VCaP (cell line): ENCODE data around the gene TCTN1.
"Not testable (repeated sequence)": the region's sequence is repeated elsewhere in the genome, so short reads cannot be mapped to it uniquely, and the experiment has no call there.

Source experiments
- H3K27ac ChIP-seq: fragments of 450-650 bp; 2 replicates; pipeline ENCODE4 v1.5.1; 2017
- TF ChIP-seq, protein P1 (sequence below): fragments of 450-650 bp; conservative IDR thresholded peaks from 2 replicates; pipeline ENCODE4 v1.5.1; 2017; ENCODE audit warnings: mild to moderate bottlenecking, moderate library complexity

TCTN1 gene

DNA sequence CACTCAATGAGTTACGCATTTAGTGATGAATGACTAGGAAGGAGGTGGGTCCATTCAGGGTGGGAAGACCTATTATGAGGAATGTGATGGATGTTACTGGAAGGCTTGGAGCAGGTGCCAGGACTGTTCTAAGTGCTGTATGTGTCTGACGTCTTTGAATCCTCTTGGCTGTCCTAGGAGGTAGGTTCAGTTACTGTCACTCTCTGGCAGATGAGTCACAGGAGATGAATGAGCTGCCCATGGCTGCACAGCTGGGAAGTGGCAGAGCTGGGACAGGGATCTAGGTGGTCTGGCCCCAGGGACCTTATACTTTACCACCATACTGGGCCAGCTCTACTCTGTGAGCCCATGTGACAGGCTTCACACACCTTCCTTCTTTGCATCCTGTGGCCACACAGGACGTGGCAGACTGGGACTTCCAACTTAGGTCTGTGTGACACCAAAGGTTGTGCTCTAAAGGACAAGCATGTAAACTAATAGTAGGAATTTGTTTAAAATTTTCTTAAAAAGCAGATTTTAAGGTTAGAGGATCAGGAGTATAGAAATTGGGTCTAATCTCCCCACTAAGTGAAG is 24.0 kb downstream of the TCTN1 start:
- no peak overlapping the region for H3K27ac ChIP-seq
- TF ChIP-seq, protein P1, sequence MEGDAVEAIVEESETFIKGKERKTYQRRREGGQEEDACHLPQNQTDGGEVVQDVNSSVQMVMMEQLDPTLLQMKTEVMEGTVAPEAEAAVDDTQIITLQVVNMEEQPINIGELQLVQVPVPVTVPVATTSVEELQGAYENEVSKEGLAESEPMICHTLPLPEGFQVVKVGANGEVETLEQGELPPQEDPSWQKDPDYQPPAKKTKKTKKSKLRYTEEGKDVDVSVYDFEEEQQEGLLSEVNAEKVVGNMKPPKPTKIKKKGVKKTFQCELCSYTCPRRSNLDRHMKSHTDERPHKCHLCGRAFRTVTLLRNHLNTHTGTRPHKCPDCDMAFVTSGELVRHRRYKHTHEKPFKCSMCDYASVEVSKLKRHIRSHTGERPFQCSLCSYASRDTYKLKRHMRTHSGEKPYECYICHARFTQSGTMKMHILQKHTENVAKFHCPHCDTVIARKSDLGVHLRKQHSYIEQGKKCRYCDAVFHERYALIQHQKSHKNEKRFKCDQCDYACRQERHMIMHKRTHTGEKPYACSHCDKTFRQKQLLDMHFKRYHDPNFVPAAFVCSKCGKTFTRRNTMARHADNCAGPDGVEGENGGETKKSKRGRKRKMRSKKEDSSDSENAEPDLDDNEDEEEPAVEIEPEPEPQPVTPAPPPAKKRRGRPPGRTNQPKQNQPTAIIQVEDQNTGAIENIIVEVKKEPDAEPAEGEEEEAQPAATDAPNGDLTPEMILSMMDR, result no peak

DNA sequence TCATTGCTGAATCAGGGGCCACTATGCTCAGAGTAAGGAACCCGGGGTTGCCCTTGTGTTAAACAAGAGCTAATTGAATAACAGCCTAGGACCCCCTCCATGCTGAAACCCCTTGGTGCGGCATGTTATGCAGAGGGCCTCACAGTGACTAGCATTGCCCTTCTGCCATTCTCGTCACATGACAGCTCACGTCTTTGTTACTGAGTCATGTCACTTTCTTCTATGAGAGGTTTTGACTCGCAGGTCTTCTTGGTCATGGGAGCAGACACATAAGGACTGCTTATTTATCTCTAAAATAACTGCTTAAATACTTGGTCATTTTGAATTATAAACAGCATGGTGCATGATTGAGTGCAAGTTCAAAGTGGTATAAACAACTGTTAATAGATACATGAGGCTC is 24.9 kb downstream of the TCTN1 start:
- TF ChIP-seq, protein P1, result no peak
- H3K27ac ChIP-seq, result no peak overlapping the region

DNA sequence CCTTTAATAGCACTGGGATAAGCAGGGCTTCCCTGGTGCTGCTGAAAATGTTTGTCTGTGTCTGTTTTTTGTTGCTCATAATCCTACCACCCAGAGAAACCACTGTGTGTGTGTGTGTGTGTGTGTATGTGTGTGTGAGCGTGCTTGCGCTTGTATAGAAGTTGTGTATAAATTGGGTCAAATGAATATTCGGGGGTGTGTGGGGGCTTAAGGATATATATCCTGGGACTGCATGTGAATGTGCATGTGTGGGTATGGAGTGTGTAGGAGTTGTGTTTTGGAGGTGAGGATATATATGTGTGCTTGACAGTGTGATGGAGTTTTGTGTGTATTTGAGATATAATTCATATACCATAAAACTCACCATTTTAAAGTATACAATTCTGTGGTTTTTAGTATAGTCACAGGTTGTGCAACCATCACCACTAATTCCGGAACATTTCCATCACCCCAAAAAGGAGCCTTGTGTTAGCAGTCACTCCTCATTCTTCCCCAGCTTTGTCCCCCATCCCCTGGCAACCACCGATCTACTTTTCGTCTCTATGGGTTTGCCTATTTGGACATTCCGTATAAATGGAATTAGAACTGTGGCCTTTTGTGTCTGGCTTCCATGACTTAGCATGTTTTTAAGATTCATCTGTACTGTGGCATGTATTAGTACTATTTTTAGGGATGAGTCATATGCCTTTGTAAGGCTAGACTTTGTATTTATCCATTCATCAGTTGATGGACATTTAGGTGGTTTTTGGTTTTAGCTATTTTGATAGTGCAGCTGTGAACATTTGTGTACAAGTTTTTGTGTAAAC is 25.6 kb downstream of the TCTN1 start:
- H3K27ac ChIP-seq, result no peak overlapping the region
- TF ChIP-seq, protein P1, result no peak

DNA sequence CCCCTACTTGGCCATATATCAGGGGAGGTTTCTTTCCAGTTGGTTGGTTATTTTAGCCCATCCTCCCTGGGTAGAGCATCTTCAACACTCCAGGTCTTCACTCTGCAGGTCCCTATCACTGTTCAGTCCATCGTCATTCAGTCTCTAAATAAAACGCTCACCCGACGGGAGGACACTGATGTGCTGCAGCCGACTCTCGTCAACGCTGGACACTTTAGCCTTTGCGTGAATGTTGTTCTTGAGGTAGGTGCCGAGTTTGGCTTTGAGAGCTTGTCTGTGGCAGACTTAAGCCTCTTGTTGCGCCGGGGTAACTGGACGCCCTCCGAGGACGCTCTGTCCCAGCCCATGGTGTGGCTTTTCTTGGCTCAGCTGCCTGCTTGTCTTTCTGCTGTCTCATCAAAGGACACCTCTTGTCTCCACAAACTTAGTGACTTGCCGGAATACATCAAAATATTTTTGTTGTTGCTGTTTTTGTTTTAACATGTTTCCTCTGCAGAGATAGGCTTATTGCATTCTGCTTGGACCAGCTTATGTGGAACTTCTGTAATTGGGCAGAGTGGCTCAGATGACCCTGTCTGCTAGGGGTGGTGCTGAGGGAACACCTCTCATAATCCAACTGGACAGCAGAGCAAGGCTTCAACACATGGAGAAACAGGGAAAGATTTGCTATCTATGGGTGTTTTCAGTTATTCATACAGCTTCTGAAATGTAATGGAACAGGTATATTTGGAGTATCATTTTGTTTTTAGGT is 26.5 kb downstream of the TCTN1 start:
- no peak overlapping the region for H3K27ac ChIP-seq
- TF ChIP-seq, protein P1, result no peak

DNA sequence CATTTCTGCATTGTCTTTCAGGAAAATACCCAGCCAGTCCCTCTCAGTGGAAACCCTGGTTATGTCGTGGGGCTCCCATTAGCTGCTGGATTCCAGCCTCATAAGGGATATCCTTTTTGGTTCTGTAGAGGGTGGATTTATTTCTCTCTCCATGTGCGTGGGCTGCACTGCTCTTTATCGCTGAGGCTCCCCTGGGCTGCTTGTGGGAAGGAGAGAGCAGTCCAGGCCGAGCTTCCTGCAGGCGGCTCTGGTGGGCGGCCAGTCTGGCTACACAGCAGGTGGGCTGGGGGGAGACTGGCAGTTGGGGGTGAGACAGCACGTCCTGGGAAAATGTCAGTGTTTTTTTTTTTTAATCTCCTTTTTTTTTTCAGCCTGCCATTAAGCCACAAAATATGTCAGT is 27.6 kb downstream of the TCTN1 start:
- no peak overlapping the region for H3K27ac ChIP-seq
- TF ChIP-seq, protein P1, result no peak

DNA sequence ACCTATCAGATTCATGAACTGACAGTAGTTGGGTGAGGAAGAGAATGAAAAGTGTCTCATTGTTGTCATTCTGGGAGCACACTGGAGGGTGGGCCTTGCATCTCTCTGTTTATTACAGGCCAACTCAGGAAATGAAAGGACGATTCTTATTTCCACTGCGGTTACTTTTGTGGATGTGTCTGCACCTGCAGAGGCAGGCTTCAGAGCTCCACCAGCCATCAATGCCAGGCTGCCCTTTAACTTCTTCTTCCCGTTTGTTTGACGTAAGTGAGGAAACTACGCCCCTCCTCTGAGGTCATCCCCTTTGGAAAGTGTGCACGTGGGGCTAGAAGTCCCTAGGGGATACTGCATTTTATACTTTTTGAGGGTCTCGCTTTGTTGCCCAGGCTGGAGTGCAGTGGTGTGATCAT is 33.7 kb downstream of the TCTN1 start:
- TF ChIP-seq, protein P1, result no peak
- no peak overlapping the region for H3K27ac ChIP-seq

DNA sequence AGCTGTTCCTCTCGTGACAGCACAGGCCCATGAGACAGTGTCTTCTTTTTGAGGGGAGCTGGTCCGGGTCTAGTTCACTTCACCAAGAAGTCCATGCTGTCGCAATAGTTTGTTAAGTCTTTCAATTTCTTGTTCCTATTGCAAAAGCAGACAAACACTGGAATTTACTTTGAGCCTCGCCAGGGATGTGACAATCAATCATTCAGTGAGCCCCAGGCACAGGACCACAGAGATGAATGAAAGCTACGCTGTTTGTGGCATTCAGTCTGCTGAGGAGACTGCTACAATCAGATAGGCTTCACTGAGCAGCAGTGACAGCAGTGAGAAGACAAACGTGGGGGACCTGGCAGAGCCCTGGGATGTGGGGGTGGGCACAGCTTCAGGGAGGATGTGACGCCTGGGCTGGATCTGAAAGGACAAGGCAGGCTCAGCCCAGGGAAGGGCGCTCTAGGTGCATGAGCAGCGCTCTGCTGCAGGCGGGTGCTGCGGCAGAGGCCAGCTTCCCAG is 35.5 kb downstream of the TCTN1 start:
- no peak overlapping the region for H3K27ac ChIP-seq
- TF ChIP-seq, protein P1, result no peak

DNA sequence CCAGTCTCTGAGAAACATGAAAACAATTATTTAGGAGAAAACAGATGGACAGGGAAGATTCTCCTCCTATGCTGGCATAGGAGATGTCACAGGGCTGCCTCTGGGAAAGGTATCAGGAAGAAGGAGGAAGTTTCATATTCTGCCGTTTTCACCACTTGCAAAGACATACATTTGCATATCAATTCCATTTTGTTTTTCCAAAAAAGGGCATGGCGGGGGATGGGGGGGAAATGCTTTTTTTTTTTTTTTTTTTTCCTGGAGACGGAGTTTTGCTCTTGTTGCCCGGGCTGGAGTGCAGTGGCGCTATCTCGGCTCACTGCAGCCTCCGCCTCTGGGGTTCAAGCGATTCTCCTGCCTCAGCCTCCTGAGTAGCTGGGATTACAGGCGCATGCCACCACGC is 40.3 kb downstream of the TCTN1 start:
- not testable (repeated sequence) for H3K27ac ChIP-seq
